ENCODE results near the gene ZFYVE19.

Gene ZFYVE19

DNA sequence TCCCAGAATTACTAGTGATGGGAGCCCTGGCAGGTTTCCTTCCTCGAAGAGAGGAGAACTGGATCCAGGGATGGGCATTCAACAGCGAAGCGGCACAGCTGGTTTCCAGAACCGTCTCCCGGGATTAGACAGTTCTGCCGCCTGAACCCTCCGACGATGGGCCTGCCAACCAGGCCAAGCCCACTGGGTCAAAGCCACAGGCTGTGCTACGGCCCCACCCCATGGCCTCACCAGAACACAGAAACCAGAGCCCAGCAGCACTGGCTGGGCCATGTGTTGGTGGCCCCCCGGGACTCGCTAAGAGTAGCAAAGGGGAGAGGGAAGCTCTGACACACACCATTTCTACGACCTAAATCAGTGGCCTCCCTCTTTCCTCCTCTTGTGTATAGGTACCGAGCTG is 34.9 kb upstream of the ZFYVE19 start:
- Histone ChIP-seq H3K79me2 (ENCODE audit: insufficient read depth, low read length) (peaks cover 15% of the 10 kb centered on the region; the same call in 1 of the 2 replicates), H2AFZ (ENCODE audit: low read length) (no peak overlapping the region), H3K9me2 (replicated peaks; ENCODE audit: low read depth, low read length) (no peaks in the 10 kb centered on the region), H3K27me3 (ENCODE audit: insufficient read depth, low read length, poor library complexity, severe bottlenecking) (no peaks in the 10 kb centered on the region), H4K20me1 (ENCODE audit: insufficient read depth, low read length, poor library complexity, severe bottlenecking) (no peaks in the 10 kb centered on the region), H3F3A (ENCODE audit: low read depth) (peaks cover 13% of the 10 kb centered on the region), H3K36me3 (ENCODE audit: insufficient read depth, low read length) (peaks cover 14% of the 10 kb centered on the region), H3K4me1 (ENCODE audit: insufficient read depth, low read length, poor library complexity, severe bottlenecking) (peaks cover 43% of the 10 kb centered on the region), H3K4me2 (ENCODE audit: low read depth, low read length, poor library complexity, severe bottlenecking) (no peak overlapping the region), H3K9me3 (ENCODE audit: insufficient read depth, low read depth, low read length) (no peaks in the 10 kb centered on the region), H3K4me3 (ENCODE audit: low read length, poor library complexity, severe bottlenecking) (no peak overlapping the region), H3K9ac (ENCODE audit: low read depth, low read length, poor library complexity, severe bottlenecking) (no peak overlapping the region)
- TF ChIP-seq, protein P1, sequence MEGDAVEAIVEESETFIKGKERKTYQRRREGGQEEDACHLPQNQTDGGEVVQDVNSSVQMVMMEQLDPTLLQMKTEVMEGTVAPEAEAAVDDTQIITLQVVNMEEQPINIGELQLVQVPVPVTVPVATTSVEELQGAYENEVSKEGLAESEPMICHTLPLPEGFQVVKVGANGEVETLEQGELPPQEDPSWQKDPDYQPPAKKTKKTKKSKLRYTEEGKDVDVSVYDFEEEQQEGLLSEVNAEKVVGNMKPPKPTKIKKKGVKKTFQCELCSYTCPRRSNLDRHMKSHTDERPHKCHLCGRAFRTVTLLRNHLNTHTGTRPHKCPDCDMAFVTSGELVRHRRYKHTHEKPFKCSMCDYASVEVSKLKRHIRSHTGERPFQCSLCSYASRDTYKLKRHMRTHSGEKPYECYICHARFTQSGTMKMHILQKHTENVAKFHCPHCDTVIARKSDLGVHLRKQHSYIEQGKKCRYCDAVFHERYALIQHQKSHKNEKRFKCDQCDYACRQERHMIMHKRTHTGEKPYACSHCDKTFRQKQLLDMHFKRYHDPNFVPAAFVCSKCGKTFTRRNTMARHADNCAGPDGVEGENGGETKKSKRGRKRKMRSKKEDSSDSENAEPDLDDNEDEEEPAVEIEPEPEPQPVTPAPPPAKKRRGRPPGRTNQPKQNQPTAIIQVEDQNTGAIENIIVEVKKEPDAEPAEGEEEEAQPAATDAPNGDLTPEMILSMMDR (conservative IDR thresholded peaks at IDR 0.05; ENCODE audit: low read length), result no peak
- TF ChIP-seq EZH2phosphoT487 (IDR thresholded peaks at IDR 0.05; ENCODE audit: borderline replicate concordance), result no peak

DNA sequence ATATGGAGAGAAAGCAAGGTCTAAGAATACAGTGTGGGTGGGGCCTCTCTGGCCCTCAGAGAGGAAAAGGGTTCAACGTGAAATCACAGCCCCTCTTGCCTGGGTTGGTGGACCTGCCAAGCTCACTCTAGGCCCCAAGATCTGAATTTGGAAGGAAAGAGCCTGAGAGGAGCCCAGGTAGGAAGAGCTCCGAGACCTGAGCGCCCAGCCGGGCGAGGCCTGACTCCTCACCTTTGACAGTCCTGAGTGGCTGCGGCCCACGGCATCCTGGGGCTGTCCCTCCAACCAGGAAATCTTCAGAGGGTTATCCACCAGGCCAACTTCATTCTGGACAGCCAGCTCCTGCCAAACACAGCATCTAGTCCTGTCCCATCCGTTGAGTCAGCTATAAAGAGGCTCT is 33.4 kb upstream of the ZFYVE19 start:
- H4K20me1 ChIP-seq (ENCODE audit: insufficient read depth, low read length, poor library complexity, severe bottlenecking), result no peaks in the 10 kb centered on the region
- peaks cover 19% of the 10 kb centered on the region for H3K36me3 ChIP-seq (ENCODE audit: insufficient read depth, low read length)

DNA sequence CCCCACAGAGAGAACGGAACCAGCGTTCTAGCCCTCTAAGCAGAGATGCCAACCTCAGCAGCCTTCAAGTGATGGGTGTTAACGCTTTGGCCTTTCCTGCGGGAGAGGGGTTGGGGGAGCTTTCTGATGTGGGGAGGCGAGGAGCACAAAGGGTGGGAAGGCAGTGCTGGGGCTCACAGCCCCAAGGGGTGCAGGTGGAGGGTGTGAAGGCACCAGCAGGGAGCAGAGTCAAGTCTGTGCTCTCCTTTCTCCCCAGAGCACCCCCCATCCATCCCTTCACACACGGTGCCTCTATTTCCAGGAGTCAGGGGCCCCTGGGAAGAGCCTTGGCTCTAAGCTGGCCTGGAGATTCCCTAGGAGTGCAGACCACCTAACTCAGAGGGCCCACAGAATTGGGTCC is 33.0 kb upstream of the ZFYVE19 start:
- peaks cover 13% of the 10 kb centered on the region for H3F3A ChIP-seq (ENCODE audit: low read depth)
- no peaks in the 10 kb centered on the region for H3K27me3 ChIP-seq (ENCODE audit: insufficient read depth, low read length, poor library complexity, severe bottlenecking)
- no peak overlapping the region for H3K9ac ChIP-seq (ENCODE audit: low read depth, low read length, poor library complexity, severe bottlenecking)
- peaks cover 23% of the 10 kb centered on the region for H3K36me3 ChIP-seq (ENCODE audit: insufficient read depth, low read length)
- no peaks in the 10 kb centered on the region for H3K9me3 ChIP-seq (ENCODE audit: insufficient read depth, low read depth, low read length)
- TF ChIP-seq EZH2phosphoT487 (IDR thresholded peaks at IDR 0.05; ENCODE audit: borderline replicate concordance), result no peak
- TF ChIP-seq, protein P1 (conservative IDR thresholded peaks at IDR 0.05; ENCODE audit: low read length), result no peak
- H3K9me2 ChIP-seq (replicated peaks; ENCODE audit: low read depth, low read length), result no peaks in the 10 kb centered on the region
- no peak overlapping the region for H3K4me2 ChIP-seq (ENCODE audit: low read depth, low read length, poor library complexity, severe bottlenecking)
- no peaks in the 10 kb centered on the region for H3K79me2 ChIP-seq (ENCODE audit: insufficient read depth, low read length)
- H2AFZ ChIP-seq (ENCODE audit: low read length), result no peak overlapping the region
- H3K4me1 ChIP-seq (ENCODE audit: insufficient read depth, low read length, poor library complexity, severe bottlenecking), result peaks cover 31% of the 10 kb centered on the region
- H4K20me1 ChIP-seq (ENCODE audit: insufficient read depth, low read length, poor library complexity, severe bottlenecking), result no peaks in the 10 kb centered on the region
- no peak overlapping the region for H3K4me3 ChIP-seq (ENCODE audit: low read length, poor library complexity, severe bottlenecking)

More for the DNA sequence above, 33.4 kb upstream of the ZFYVE19 start:
- no peak overlapping the region for H2AFZ ChIP-seq (ENCODE audit: low read length)
- H3K4me3 ChIP-seq (ENCODE audit: low read length, poor library complexity, severe bottlenecking), result no peak overlapping the region
- no peaks in the 10 kb centered on the region for H3K9me3 ChIP-seq (ENCODE audit: insufficient read depth, low read depth, low read length)
- peaks cover 13% of the 10 kb centered on the region for H3F3A ChIP-seq (ENCODE audit: low read depth)
- H3K9me2 ChIP-seq (replicated peaks; ENCODE audit: low read depth, low read length), result no peaks in the 10 kb centered on the region
- peaks cover 35% of the 10 kb centered on the region for H3K4me1 ChIP-seq (ENCODE audit: insufficient read depth, low read length, poor library complexity, severe bottlenecking)
- 0 out of 2 replicates have a peak, but pooled peaks cover under 1% of the 10 kb centered on the region for H3K79me2 ChIP-seq (ENCODE audit: insufficient read depth, low read length)
- TF ChIP-seq EZH2phosphoT487 (IDR thresholded peaks at IDR 0.05; ENCODE audit: borderline replicate concordance), result no peak
- TF ChIP-seq, protein P1 (conservative IDR thresholded peaks at IDR 0.05; ENCODE audit: low read length), result no peak
- no peak overlapping the region for H3K9ac ChIP-seq (ENCODE audit: low read depth, low read length, poor library complexity, severe bottlenecking)
- H3K27me3 ChIP-seq (ENCODE audit: insufficient read depth, low read length, poor library complexity, severe bottlenecking), result no peaks in the 10 kb centered on the region
- H3K4me2 ChIP-seq (ENCODE audit: low read depth, low read length, poor library complexity, severe bottlenecking), result no peak overlapping the region

Measured in Loucy (cell line).